GM21717 (cell line): Measurements from ENCODE around the gene CHIC1.
A peak's percentile ranks its signal among the peaks of the same experiment; 100 is the strongest.
"Not testable (repeated sequence)": the region's sequence is repeated elsewhere in the genome, so short reads cannot be mapped to it uniquely, and the experiment has no call there.

Experiments
- ATAC-seq: cut with Tn5 transposase; IDR thresholded peaks from one replicate; pipeline ENCODE4 v1.9.1; 2021; ENCODE audit warnings: mild to moderate bottlenecking, moderate library complexity; ENCODE audit not compliant: unreplicated experiment

Gene CHIC1

DNA sequence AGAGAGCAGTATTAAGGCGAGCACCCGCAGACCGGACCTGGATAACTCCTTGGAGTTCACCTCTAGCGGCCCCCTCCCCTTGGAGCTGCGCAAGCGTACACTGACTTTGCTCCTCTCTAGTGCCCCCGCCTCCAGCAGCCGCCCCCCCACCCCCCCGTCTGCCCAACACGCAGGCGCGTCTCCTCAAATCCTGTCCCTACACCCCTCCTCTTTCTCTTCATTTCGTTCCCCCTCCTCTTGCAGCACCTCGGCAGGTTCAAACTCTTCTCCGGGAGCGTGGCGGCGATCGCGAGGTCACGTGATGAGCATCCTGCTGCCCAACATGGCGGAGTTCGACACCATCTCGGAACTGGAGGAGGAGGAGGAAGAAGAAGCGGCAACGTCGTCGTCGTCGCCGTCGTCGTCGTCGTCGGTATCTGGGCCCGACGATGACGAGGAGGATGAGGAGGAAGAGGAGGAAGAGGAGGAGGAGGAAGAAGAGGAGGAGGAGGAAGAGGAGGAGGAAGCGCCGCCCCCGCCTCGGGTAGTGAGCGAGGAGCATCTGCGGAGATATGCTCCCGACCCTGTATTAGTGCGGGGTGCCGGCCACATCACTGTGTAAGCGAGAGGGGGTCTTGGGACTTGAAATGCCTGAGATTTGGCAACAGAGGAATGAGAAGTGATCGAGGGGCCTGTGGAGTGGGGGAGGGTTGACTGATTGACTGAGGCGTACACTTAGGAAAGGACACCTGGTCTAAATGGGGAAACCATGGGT is at the start of gene CHIC1:
Gene CHIC1, plus strand, starts transcription at position 214 of the 754 bp plus-strand sequence. Its CDS starts 88 bp downstream, at position 302.
- ATAC-seq: peak; percentile 73

- not testable (repeated sequence) for ATAC-seq
These were observed 40.2 kb upstream of the CHIC1 start for GRCh38 chrX:73522823-73523222.

GRCh38 chrX:73524906-73525305 is 38.1 kb upstream of the CHIC1 start:
- ATAC-seq: no peak

- ATAC-seq: no peak
These were observed 36.9 kb upstream of the CHIC1 start for GRCh38 chrX:73525928-73526690.

GRCh38 chrX:73531655-73532054 is 31.3 kb upstream of the CHIC1 start:
- ATAC-seq: not testable (repeated sequence)

- ATAC-seq: no peak
These were observed 6.8 kb upstream of the CHIC1 start for GRCh38 chrX:73556159-73556558.

DNA sequence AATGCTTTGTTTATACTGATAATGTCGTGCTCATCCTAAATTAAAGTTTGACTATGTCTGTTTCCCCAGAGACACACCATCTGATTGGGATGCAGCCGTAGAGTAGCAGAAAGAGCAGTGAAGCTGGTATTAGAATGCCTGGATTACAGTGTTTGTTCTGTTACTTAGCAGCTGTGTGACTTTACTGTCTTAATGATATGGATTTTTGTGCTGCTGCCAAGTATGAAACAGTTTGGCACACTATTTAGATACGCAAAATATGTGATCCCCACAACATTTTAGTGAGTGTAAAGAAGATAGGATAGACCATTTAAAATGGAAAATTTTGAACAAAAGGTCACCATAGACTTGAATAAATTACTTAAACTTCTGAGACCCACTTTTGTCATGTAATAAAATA is 1.2 kb upstream of the CHIC1 start:
- ATAC-seq: no peak

GRCh38 chrX:73562458-73562857 is 539 bp upstream of the CHIC1 start:
- ATAC-seq: peak; percentile 15

GRCh38 chrX:73563738-73564068 is 706 bp downstream of the CHIC1 start:
- peak; percentile 25 for ATAC-seq

GRCh38 chrX:73577361-73577760 is 14.4 kb downstream of the CHIC1 start:
- no peak for ATAC-seq

DNA sequence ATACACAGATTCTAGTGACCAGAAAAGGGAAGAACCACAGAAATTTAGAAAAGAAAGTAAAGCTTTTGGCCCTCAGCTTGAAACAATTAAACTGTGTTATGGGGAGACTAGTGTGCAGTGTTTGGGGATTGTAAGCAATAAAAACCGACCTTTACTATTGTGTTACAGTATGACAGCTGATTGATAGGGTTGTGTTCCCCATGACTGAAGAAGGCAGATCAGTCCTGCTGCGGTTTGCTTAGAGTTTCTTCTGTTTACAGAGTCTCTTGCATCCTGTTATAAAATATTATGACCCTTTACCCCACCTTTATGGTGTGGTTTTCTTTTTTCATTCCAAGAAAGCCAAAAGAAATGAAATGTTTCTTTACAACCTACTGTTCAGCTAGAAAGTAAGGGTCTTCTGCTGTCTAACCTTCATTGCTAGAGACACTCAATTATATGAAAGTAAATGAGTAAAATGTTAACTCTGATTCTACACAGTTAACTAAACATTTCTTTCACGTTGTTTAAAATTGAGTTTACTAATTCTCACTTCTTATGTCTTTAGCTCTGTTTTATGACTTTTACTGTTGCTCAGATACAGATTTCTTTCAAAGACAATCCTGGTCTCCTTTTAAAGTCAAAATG is 18.1 kb downstream of the CHIC1 start:
- ATAC-seq: no peak

DNA sequence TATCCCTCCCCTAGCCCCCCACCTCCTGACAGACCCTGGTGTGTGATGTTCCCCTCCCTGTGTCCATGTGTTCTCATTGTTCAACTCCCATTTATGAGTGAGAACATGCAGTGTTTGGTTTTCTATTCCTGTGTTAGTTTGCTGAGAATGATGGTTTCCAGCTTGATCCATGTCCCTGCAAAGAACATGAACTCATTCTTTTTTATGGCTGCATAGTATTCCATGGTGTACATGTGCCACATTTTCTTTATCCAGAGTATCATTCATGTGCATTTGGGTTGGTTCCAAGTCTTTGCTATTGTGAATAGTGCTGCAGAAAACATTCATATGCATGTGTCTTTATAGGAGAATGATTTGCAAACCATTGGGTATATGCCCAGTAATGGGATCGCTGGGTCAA is 34.8 kb downstream of the CHIC1 start:
- ATAC-seq: not testable (repeated sequence)

- no peak for ATAC-seq
These were observed 52.0 kb downstream of the CHIC1 start for GRCh38 chrX:73615022-73615421.

GRCh38 chrX:73641669-73642068 is 78.7 kb downstream of the CHIC1 start:
- not testable (repeated sequence) for ATAC-seq

- ATAC-seq: no peak
These were observed 84.2 kb downstream of the CHIC1 start for GRCh38 chrX:73647212-73647611.

GRCh38 chrX:73647632-73648322 is 84.8 kb downstream of the CHIC1 start:
- ATAC-seq: peak; percentile 63

- not testable (repeated sequence) for ATAC-seq
These were observed 98.3 kb downstream of the CHIC1 start for GRCh38 chrX:73661322-73661721.

GRCh38 chrX:73668779-73669178 is 105.8 kb downstream of the CHIC1 start:
- no peak for ATAC-seq

- ATAC-seq: no peak
These were observed 118.4 kb downstream of the CHIC1 start for GRCh38 chrX:73681408-73681807.

DNA sequence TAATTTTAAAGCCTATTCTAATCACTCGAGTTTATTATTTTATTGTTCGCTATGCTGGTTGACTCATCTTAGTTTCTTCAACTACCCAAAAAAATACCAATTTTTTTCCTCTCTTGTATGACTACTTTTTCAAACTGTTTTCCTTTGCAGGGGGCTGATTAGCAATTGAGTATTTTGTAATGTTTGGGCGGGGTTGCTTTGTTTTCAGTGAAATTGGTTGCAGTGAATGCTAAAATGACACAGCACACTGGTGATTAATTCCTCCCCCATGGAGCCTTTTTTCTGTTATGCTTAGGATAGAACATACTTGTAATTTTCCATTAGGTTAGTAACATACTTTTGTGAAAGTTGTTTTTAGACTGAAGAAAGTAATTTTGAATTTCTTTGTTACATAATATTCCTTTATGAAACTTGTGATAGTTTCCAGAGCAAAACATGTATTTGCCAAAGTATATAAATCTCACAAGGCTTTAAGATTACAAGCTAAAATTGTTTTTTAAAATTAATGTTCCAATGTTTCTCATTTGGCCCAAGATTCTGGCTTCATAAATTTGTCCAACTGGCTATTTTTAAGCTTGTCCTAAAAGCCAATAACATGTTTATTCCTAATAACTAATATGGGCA is 120.4 kb downstream of the CHIC1 start:
- no peak for ATAC-seq

DNA sequence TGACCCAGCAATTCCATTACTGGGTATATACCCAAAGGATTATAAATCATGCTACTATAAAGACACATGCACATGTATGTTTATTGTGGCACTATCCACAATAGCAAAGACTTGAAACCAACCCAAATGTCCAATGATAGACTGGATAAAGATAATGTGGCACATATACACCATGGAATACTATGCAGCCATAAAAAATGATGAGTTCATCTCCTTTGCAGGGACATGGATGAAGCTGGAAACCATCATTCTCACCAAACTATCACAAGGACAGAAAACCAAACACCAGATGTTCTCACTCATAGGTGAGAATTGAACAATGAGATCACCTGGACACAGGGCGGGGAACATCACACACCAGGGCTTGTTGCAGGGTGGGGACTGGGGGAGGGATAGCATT is 144.0 kb downstream of the CHIC1 start:
- not testable (repeated sequence) for ATAC-seq
